ENCODE results near the gene ZBTB20. TPM values are rescaled to one million over a fixed set of nuclear protein-coding genes. Genes with fewer than 3 reads are reported as not detected.

ZBTB20 gene
- total RNA-seq, 1 donor from 2014 or later, result 21.4 TPM

GRCh38 chr3:114508976-114509375 is 638.1 kb downstream of the ZBTB20 start:
- FAIRE-seq, result no peak
- Histone ChIP-seq H3K27ac (ENCODE audit: low read depth, low read length) (no peak overlapping the region), H4K20me1 (ENCODE audit: insufficient read depth, low read length) (no peaks in the 10 kb centered on the region), H3K9me3 (ENCODE audit: insufficient read depth, low read depth, low read length) (no peaks in the 10 kb centered on the region), H3K9ac (ENCODE audit: low read length) (no peak overlapping the region), H3K4me1 (ENCODE audit: insufficient read depth, low read length) (peaks cover 30% of the 10 kb centered on the region), H3K27me3 (ENCODE audit: insufficient read depth, low read length) (no peaks in the 10 kb centered on the region), H3K36me3 (ENCODE audit: insufficient read depth, low read length) (no peaks in the 10 kb centered on the region), H2AFZ (ENCODE audit: low read depth, low read length) (no peak overlapping the region), H3K79me2 (ENCODE audit: insufficient read depth, low read length) (no peaks in the 10 kb centered on the region), H3K4me3 (ENCODE audit: insufficient read depth, low read depth, low read length) (no peak overlapping the region), H3K4me2 (ENCODE audit: low read length) (no peak overlapping the region)
- no peaks in the 10 kb centered on the region for H3K36me3 Mint-ChIP-seq (ENCODE audit: low read depth, unreplicated experiment)
- no peak overlapping the region for H3K4me3 Mint-ChIP-seq (ENCODE audit: unreplicated experiment)
- no peaks in the 10 kb centered on the region for H3K27me3 Mint-ChIP-seq (ENCODE audit: low read depth, unreplicated experiment)
- H3K9me3 Mint-ChIP-seq (ENCODE audit: unreplicated experiment), result no peaks in the 10 kb centered on the region
- no peak overlapping the region for H3K27ac Mint-ChIP-seq (ENCODE audit: unreplicated experiment)
- TF ChIP-seq CTCF (IDR thresholded peaks at IDR 0.05; ENCODE audit: insufficient read depth, low read depth, low read length) (no peak), EZH2 (IDR thresholded peaks at IDR 0.05; ENCODE audit: insufficient read depth, low read length) (no peak)
- DNase-seq (ENCODE audit: low read depth), result no peak
- peaks cover 48% of the 10 kb centered on the region for H3K4me1 Mint-ChIP-seq (ENCODE audit: low read depth, unreplicated experiment)

GRCh38 chr3:114508208-114508607 is 638.9 kb downstream of the ZBTB20 start:
- Mint-ChIP-seq H3K36me3 (ENCODE audit: low read depth, unreplicated experiment) (no peaks in the 10 kb centered on the region), H3K4me1 (ENCODE audit: low read depth, unreplicated experiment) (peaks cover 49% of the 10 kb centered on the region), H3K4me3 (ENCODE audit: unreplicated experiment) (no peak overlapping the region), H3K27ac (ENCODE audit: unreplicated experiment) (no peak overlapping the region), H3K27me3 (ENCODE audit: low read depth, unreplicated experiment) (no peaks in the 10 kb centered on the region), H3K9me3 (ENCODE audit: unreplicated experiment) (no peaks in the 10 kb centered on the region)
- Histone ChIP-seq H3K9me3 (ENCODE audit: insufficient read depth, low read depth, low read length) (no peaks in the 10 kb centered on the region), H3K4me1 (ENCODE audit: insufficient read depth, low read length) (peaks cover 30% of the 10 kb centered on the region), H3K79me2 (ENCODE audit: insufficient read depth, low read length) (no peaks in the 10 kb centered on the region), H3K4me3 (ENCODE audit: insufficient read depth, low read depth, low read length) (no peak overlapping the region), H4K20me1 (ENCODE audit: insufficient read depth, low read length) (no peaks in the 10 kb centered on the region), H3K36me3 (ENCODE audit: insufficient read depth, low read length) (no peaks in the 10 kb centered on the region), H3K4me2 (ENCODE audit: low read length) (no peak overlapping the region), H2AFZ (ENCODE audit: low read depth, low read length) (no peak overlapping the region), H3K9ac (ENCODE audit: low read length) (no peak overlapping the region), H3K27ac (ENCODE audit: low read depth, low read length) (no peak overlapping the region), H3K27me3 (ENCODE audit: insufficient read depth, low read length) (no peaks in the 10 kb centered on the region)
- DNase-seq (ENCODE audit: low read depth) (no peak), FAIRE-seq (no peak)
- TF ChIP-seq CTCF (IDR thresholded peaks at IDR 0.05; ENCODE audit: insufficient read depth, low read depth, low read length), result no peak
- no peak for TF ChIP-seq EZH2 (IDR thresholded peaks at IDR 0.05; ENCODE audit: insufficient read depth, low read length)

- no peaks in the 10 kb centered on the region for H4K20me1 ChIP-seq (ENCODE audit: insufficient read depth, low read length)
- no peaks in the 10 kb centered on the region for H3K27me3 Mint-ChIP-seq (ENCODE audit: low read depth, unreplicated experiment)
- H3K4me3 Mint-ChIP-seq (ENCODE audit: unreplicated experiment), result no peak overlapping the region
- DNase-seq (ENCODE audit: low read depth) (peak; percentile 90), FAIRE-seq (peak; percentile 54)
- H3K79me2 ChIP-seq (ENCODE audit: insufficient read depth, low read length), result peaks cover 2% of the 10 kb centered on the region
- no peaks in the 10 kb centered on the region for H3K36me3 ChIP-seq (ENCODE audit: insufficient read depth, low read length)
- peaks cover 51% of the 10 kb centered on the region for H3K4me1 Mint-ChIP-seq (ENCODE audit: low read depth, unreplicated experiment)
- peak overlapping the region; percentile 33 for H3K4me3 ChIP-seq (ENCODE audit: insufficient read depth, low read depth, low read length)
- peak overlapping the region; percentile 74 for H3K27ac ChIP-seq (ENCODE audit: low read depth, low read length)
- peak overlapping the region; percentile 16 for H3K9ac ChIP-seq (ENCODE audit: low read length)
- H3K9me3 Mint-ChIP-seq (ENCODE audit: unreplicated experiment), result no peaks in the 10 kb centered on the region
- peak overlapping the region; percentile 27 for H3K27ac Mint-ChIP-seq (ENCODE audit: unreplicated experiment)
- no peaks in the 10 kb centered on the region for H3K9me3 ChIP-seq (ENCODE audit: insufficient read depth, low read depth, low read length)
- peak overlapping the region; percentile 74 for H3K4me2 ChIP-seq (ENCODE audit: low read length)
- no peaks in the 10 kb centered on the region for H3K36me3 Mint-ChIP-seq (ENCODE audit: low read depth, unreplicated experiment)
- TF ChIP-seq EZH2 (IDR thresholded peaks at IDR 0.05; ENCODE audit: insufficient read depth, low read length) (no peak), CTCF (IDR thresholded peaks at IDR 0.05; ENCODE audit: insufficient read depth, low read depth, low read length) (no peak)
- peaks cover 30% of the 10 kb centered on the region for H3K4me1 ChIP-seq (ENCODE audit: insufficient read depth, low read length)
- H2AFZ ChIP-seq (ENCODE audit: low read depth, low read length), result no peak overlapping the region
- no peaks in the 10 kb centered on the region for H3K27me3 ChIP-seq (ENCODE audit: insufficient read depth, low read length)
Observed at GRCh38 chr3:114506591-114507300, 640.3 kb downstream of the ZBTB20 start.
